IPS-18c (cell line): ENCODE results near the gene ATP2B3.
A peak's percentile ranks its signal among the peaks of the same experiment; 100 is the strongest.

Experiments used
- H3K4me3 ChIP-seq: 2 replicates; pipeline ENCODE4 v1.7.0; 2013; ENCODE audit warnings: low read depth, mild to moderate bottlenecking, low read length, moderate library complexity; ENCODE audit not compliant: insufficient read depth
- H3K9me3 ChIP-seq: one replicate; pipeline ENCODE4 v1.6.1; 2013; ENCODE audit warnings: mild to moderate bottlenecking, low read length, moderate library complexity; ENCODE audit not compliant: control insufficient read depth, insufficient read depth

The ATP2B3 gene

GRCh38 chrX:153517423-153517822 lies at the start of gene ATP2B3:
TSS of gene ATP2B3 (plus strand) at chrX:153517642. CDS start at chrX:153536248, 18,606 bp downstream.
- Histone ChIP-seq H3K9me3 (peaks cover 26% of the 10 kb centered on the region), H3K4me3 (peak within 1 kb of the TSS; percentile 28)

GRCh38 chrX:153468008-153468580 lies 49.3 kb upstream of the ATP2B3 start:
- Histone ChIP-seq H3K4me3 (no peak overlapping the region), H3K9me3 (peaks cover 15% of the 10 kb centered on the region)

GRCh38 chrX:153469811-153470410 lies 47.5 kb upstream of the ATP2B3 start:
- H3K9me3 ChIP-seq, result peaks cover 13% of the 10 kb centered on the region
- H3K4me3 ChIP-seq, result peak overlapping the region; percentile 64

- Histone ChIP-seq H3K4me3 (peak within 1 kb of the TSS; percentile 64), H3K9me3 (peaks cover 13% of the 10 kb centered on the region)
Measured at GRCh38 chrX:153470411-153471363, 46.8 kb upstream of the ATP2B3 start, which contains the start of gene HAUS7. TSS of gene HAUS7 (minus strand) at chrX:153470576. CDS start at chrX:153470557, 19 bp downstream.

GRCh38 chrX:153471663-153472280 lies 45.7 kb upstream of the ATP2B3 start:
- peaks cover 16% of the 10 kb centered on the region for H3K9me3 ChIP-seq
- no peak overlapping the region for H3K4me3 ChIP-seq

- Histone ChIP-seq H3K9me3 (peaks cover 13% of the 10 kb centered on the region), H3K4me3 (no peak overlapping the region)
Measured at GRCh38 chrX:153473126-153473525, 44.3 kb upstream of the ATP2B3 start.

- peaks cover 14% of the 10 kb centered on the region for H3K9me3 ChIP-seq
- H3K4me3 ChIP-seq, result no peak overlapping the region
Measured at GRCh38 chrX:153474266-153474665, 43.2 kb upstream of the ATP2B3 start.

GRCh38 chrX:153474718-153475117 lies 42.7 kb upstream of the ATP2B3 start:
- H3K4me3 ChIP-seq, result no peak overlapping the region
- H3K9me3 ChIP-seq, result peaks cover 14% of the 10 kb centered on the region

GRCh38 chrX:153475271-153475670 lies 42.2 kb upstream of the ATP2B3 start:
- peaks cover 15% of the 10 kb centered on the region for H3K9me3 ChIP-seq
- H3K4me3 ChIP-seq, result no peak overlapping the region

- H3K4me3 ChIP-seq, result no peak overlapping the region
- H3K9me3 ChIP-seq, result peaks cover 17% of the 10 kb centered on the region
Measured at GRCh38 chrX:153475751-153476281, 41.6 kb upstream of the ATP2B3 start.

- H3K9me3 ChIP-seq, result peaks cover 11% of the 10 kb centered on the region
- H3K4me3 ChIP-seq, result peak overlapping the region; percentile 9; the same call in 1 of the 2 replicates
Measured at GRCh38 chrX:153476666-153477363, 40.6 kb upstream of the ATP2B3 start.

GRCh38 chrX:153477364-153477857 lies 40.0 kb upstream of the ATP2B3 start:
- H3K4me3 ChIP-seq, result no peak overlapping the region
- peaks cover 12% of the 10 kb centered on the region for H3K9me3 ChIP-seq

GRCh38 chrX:153477901-153478300 lies 39.5 kb upstream of the ATP2B3 start:
- no peak overlapping the region for H3K4me3 ChIP-seq
- peaks cover 17% of the 10 kb centered on the region for H3K9me3 ChIP-seq

- H3K9me3 ChIP-seq, result peaks cover 18% of the 10 kb centered on the region
Measured at GRCh38 chrX:153478746-153479145, 38.7 kb upstream of the ATP2B3 start.

GRCh38 chrX:153481043-153481442 lies 36.4 kb upstream of the ATP2B3 start:
- Histone ChIP-seq H3K9me3 (peaks cover 23% of the 10 kb centered on the region), H3K4me3 (no peak overlapping the region)

More at GRCh38 chrX:153478746-153479145, 38.7 kb upstream of the ATP2B3 start:
- no peak overlapping the region for H3K4me3 ChIP-seq

- Histone ChIP-seq H3K4me3 (no peak overlapping the region; the same call in 1 of the 2 replicates), H3K9me3 (peaks cover 24% of the 10 kb centered on the region)
Measured at GRCh38 chrX:153482376-153483015, 34.9 kb upstream of the ATP2B3 start.
